ENCODE data around the gene NFS1. TPM values are rescaled to one million over a fixed set of nuclear protein-coding genes. Genes with fewer than 3 reads are reported as not detected.

The NFS1 gene
- total RNA-seq, 5 donors from 2014 or later (not counting 1 experiment from before 2014, with no cell fraction given): 17.7 to 33.5 (median 31.2) TPM

GRCh38 chr20:35734777-35735649 is 35.9 kb upstream of the NFS1 start:
- Mint-ChIP-seq H3K4me3 (peak overlapping the region; percentile 50 to 94 (median 53)), H3K36me3 (peaks cover 48% of the 10 kb centered on the region), H3K27ac (peak overlapping the region in 1 of 2 donors; percentile 66), H3K4me1 (peaks cover 80 to 86% (median 82%) of the 10 kb centered on the region in 3 donors), H3K9me3 (no peaks in the 10 kb centered on the region), H3K27me3 (no peaks in the 10 kb centered on the region)
- Histone ChIP-seq H3K9me3 (no peaks in the 10 kb centered on the region), H3K4me3 (ENCODE audit: control insufficient read depth in 1 of 2, extremely low read depth in 1 of 2, low read length in 1 of 2) (no peak overlapping the region), H3K27me3 (replicated peaks in 1 of 2; ENCODE audit: control insufficient read depth in 2 of 2, extremely low read depth in 1 of 2, insufficient read depth in 2 of 2, low read length in 1 of 2) (no peaks in the 10 kb centered on the region), H3K4me1 (ENCODE audit: control insufficient read depth in 1 of 2, extremely low read depth in 1 of 2, insufficient read depth in 2 of 2, low read length in 2 of 2) (peaks cover 45 to 55% of the 10 kb centered on the region in 2 experiments), H3K27ac (ENCODE audit: low read length) (peak overlapping the region; percentile 15), H3K36me3 (ENCODE audit: control insufficient read depth in 2 of 2, extremely low read depth in 1 of 2, insufficient read depth in 1 of 2, low read length in 1 of 2) (peaks cover 0 to 95% of the 10 kb centered on the region in 2 donors)
- ATAC-seq (replicated peaks in 1 of 4) (no peak), DNase-seq (no peak)
- ChIA-PET CTCF (interaction anchor here (0.6 to 1.1 kb wide), 7 partner anchors 12 to 1633 kb away, joined by 3 to 4 read pairs (median 3); no protein-coding TSS in a partner anchor), POLR2A (interaction anchor here (0.5 to 2.3 kb wide), 19 partner anchors 10 to 134 kb away, joined by 3 to 13 read pairs (median 4); partner anchors contain the start of gene PHF20 (in 1 of the 2))
- no CpG with 5 or more reads among the region's 4 CpGs for WGBS (ENCODE audit: insufficient coverage)

- Mint-ChIP-seq H3K9me3 (no peaks in the 10 kb centered on the region), H3K4me3 (peak overlapping the region; percentile 15 to 53 (median 45)), H3K4me1 (peaks cover 80 to 86% (median 82%) of the 10 kb centered on the region in 3 donors), H3K36me3 (peaks cover 46% of the 10 kb centered on the region), H3K27ac (peak overlapping the region in 1 of 2 donors; percentile 66), H3K27me3 (no peaks in the 10 kb centered on the region)
- ATAC-seq (replicated peaks in 1 of 4) (no peak), DNase-seq (no peak)
- H3K4me1 ChIP-seq (ENCODE audit: control insufficient read depth in 1 of 2, extremely low read depth in 1 of 2, insufficient read depth in 2 of 2, low read length in 2 of 2): peaks cover 44 to 50% of the 10 kb centered on the region in 2 experiments
- H3K27me3 ChIP-seq (replicated peaks in 1 of 2; ENCODE audit: control insufficient read depth in 2 of 2, extremely low read depth in 1 of 2, insufficient read depth in 2 of 2, low read length in 1 of 2): no peaks in the 10 kb centered on the region
- peaks cover 0 to 97% of the 10 kb centered on the region in 2 donors for H3K36me3 ChIP-seq (ENCODE audit: control insufficient read depth in 2 of 2, extremely low read depth in 1 of 2, insufficient read depth in 1 of 2, low read length in 1 of 2)
- H3K4me3 ChIP-seq (ENCODE audit: control insufficient read depth in 1 of 2, extremely low read depth in 1 of 2, low read length in 1 of 2): no peak overlapping the region
- H3K27ac ChIP-seq (ENCODE audit: low read length): peak overlapping the region; percentile 15
- ChIA-PET CTCF (interaction anchor here (0.6 to 1.1 kb wide), 2 partner anchors 24 to 85 kb away, joined by 3 read pairs; no protein-coding TSS in a partner anchor), POLR2A (interaction anchor here (0.5 to 2.3 kb wide), 11 partner anchors 8 to 133 kb away, joined by 3 to 11 read pairs (median 3); partner anchors contain the start of gene RBM39 (in 1 of the 2))
- H3K9me3 ChIP-seq: no peaks in the 10 kb centered on the region
Observed at GRCh38 chr20:35734374-35734773, 35.2 kb upstream of the NFS1 start.

- Mint-ChIP-seq H3K9me3 (no peaks in the 10 kb centered on the region), H3K4me1 (peaks cover 69 to 70% (median 69%) of the 10 kb centered on the region in 3 donors), H3K27me3 (no peaks in the 10 kb centered on the region), H3K36me3 (peaks cover 37% of the 10 kb centered on the region), H3K27ac (no peak overlapping the region), H3K4me3 (peak overlapping the region in 1 of 3 donors; percentile 45)
- no peak for DNase-seq
- Histone ChIP-seq H3K27me3 (replicated peaks in 1 of 2; ENCODE audit: control insufficient read depth in 2 of 2, extremely low read depth in 1 of 2, insufficient read depth in 2 of 2, low read length in 1 of 2) (no peaks in the 10 kb centered on the region), H3K36me3 (ENCODE audit: control insufficient read depth in 2 of 2, extremely low read depth in 1 of 2, insufficient read depth in 1 of 2, low read length in 1 of 2) (peaks cover 0 to 96% of the 10 kb centered on the region in 2 donors), H3K9me3 (no peaks in the 10 kb centered on the region), H3K4me3 (ENCODE audit: control insufficient read depth in 1 of 2, extremely low read depth in 1 of 2, low read length in 1 of 2) (no peak overlapping the region), H3K4me1 (ENCODE audit: control insufficient read depth in 1 of 2, extremely low read depth in 1 of 2, insufficient read depth in 2 of 2, low read length in 2 of 2) (peaks cover 29 to 37% of the 10 kb centered on the region in 2 experiments), H3K27ac (ENCODE audit: low read length) (no peak overlapping the region)
- CTCF ChIA-PET: interaction anchor here in 1 of 2 donors (0.5 kb wide), 1 partner anchor 277 kb away, joined by 7 read pairs; the partner anchor contains the start of gene CEP250
- POLR2A ChIA-PET: interaction anchor here (0.7 to 1.1 kb wide), 2 partner anchors 8 to 22 kb away, joined by 6 to 8 read pairs; no protein-coding TSS in a partner anchor
- ATAC-seq (replicated peaks in 1 of 4): no peak
- WGBS (ENCODE audit: insufficient coverage): 67% methylated on average over 1 of the region's 1 CpG
Observed at GRCh38 chr20:35732644-35732982, 33.5 kb upstream of the NFS1 start.

DNA sequence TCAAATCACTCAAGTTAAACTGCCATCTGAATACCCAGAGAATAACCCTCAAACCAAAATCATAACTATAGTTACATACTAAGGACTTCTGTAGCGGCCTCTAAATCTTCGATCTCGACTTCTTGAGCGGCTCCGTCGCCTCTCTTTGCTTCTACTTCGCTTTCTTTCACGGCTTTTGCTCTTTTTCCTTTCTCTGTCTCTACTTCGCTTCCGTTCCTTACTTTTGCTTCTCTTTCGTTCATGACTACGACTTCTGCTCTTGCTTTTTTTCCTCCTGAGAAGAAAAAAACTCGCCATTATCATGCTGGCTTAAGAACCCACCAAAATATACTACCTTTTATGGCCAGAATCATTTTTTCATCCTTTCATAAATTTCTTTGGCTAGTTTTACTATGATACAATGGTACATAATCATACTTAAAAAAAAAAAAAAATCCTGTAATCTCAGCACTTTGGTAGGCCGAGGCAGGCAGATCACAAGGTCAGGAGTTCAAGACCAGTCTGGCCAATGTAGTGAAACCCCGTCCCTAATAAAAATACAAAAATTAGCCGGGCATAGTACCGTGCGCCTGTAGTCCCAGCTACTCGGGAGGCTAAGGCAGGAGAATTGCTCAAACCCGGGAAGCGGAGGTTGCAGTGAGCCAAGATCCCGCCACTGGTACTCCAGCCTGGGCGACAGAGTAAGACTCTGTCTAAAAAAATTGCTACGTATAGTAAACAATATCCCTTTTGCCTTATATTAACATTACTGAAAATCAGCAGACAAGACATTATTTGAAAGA is 32.9 kb upstream of the NFS1 start:
- Mint-ChIP-seq H3K4me3 (peak overlapping the region; percentile 28 to 45 (median 37)), H3K9me3 (no peaks in the 10 kb centered on the region), H3K4me1 (peaks cover 65 to 70% (median 67%) of the 10 kb centered on the region in 3 donors), H3K27ac (peak overlapping the region in 1 of 2 donors; percentile 30), H3K27me3 (no peaks in the 10 kb centered on the region), H3K36me3 (peaks cover 37% of the 10 kb centered on the region)
- no peaks in the 10 kb centered on the region for H3K27me3 ChIP-seq (replicated peaks in 1 of 2; ENCODE audit: control insufficient read depth in 2 of 2, extremely low read depth in 1 of 2, insufficient read depth in 2 of 2, low read length in 1 of 2)
- H3K4me1 ChIP-seq (ENCODE audit: control insufficient read depth in 1 of 2, extremely low read depth in 1 of 2, insufficient read depth in 2 of 2, low read length in 2 of 2): peaks cover 24 to 37% of the 10 kb centered on the region in 2 experiments
- ChIA-PET CTCF (interaction anchor here in 1 of 2 donors (0.5 kb wide), 1 partner anchor 276 kb away, joined by 7 read pairs; the partner anchor contains the start of gene CEP250), POLR2A (interaction anchor here in 1 of 2 donors (1.1 to 4.3 kb wide), 5 partner anchors 7 to 21 kb away, joined by 8 to 29 read pairs (median 25); partner anchors contain the start of gene RBM39)
- WGBS (ENCODE audit: insufficient coverage): 96% methylated on average over 14 of the region's 24 CpGs
- no peak for DNase-seq
- H3K4me3 ChIP-seq (ENCODE audit: control insufficient read depth in 1 of 2, extremely low read depth in 1 of 2, low read length in 1 of 2): no peak overlapping the region
- no peak overlapping the region for H3K27ac ChIP-seq (ENCODE audit: low read length)
- H3K9me3 ChIP-seq: no peaks in the 10 kb centered on the region
- ATAC-seq (replicated peaks in 1 of 4): no peak
- H3K36me3 ChIP-seq (ENCODE audit: control insufficient read depth in 2 of 2, extremely low read depth in 1 of 2, insufficient read depth in 1 of 2, low read length in 1 of 2): peaks cover under 1 to 94% of the 10 kb centered on the region in 2 donors

GRCh38 chr20:35731469-35731788 is 32.3 kb upstream of the NFS1 start:
- Histone ChIP-seq H3K36me3 (ENCODE audit: control insufficient read depth in 2 of 2, extremely low read depth in 1 of 2, insufficient read depth in 1 of 2, low read length in 1 of 2) (peaks cover 6 to 96% of the 10 kb centered on the region in 2 donors), H3K9me3 (no peaks in the 10 kb centered on the region), H3K4me1 (ENCODE audit: control insufficient read depth in 1 of 2, extremely low read depth in 1 of 2, insufficient read depth in 2 of 2, low read length in 2 of 2) (peaks cover 17 to 35% of the 10 kb centered on the region in 2 experiments), H3K4me3 (ENCODE audit: control insufficient read depth in 1 of 2, extremely low read depth in 1 of 2, low read length in 1 of 2) (no peak overlapping the region), H3K27me3 (replicated peaks in 1 of 2; ENCODE audit: control insufficient read depth in 2 of 2, extremely low read depth in 1 of 2, insufficient read depth in 2 of 2, low read length in 1 of 2) (no peaks in the 10 kb centered on the region), H3K27ac (ENCODE audit: low read length) (no peak overlapping the region)
- peaks cover 64 to 69% (median 69%) of the 10 kb centered on the region in 3 donors for H3K4me1 Mint-ChIP-seq
- H3K27ac Mint-ChIP-seq: no peak overlapping the region
- H3K4me3 Mint-ChIP-seq: peak overlapping the region in 1 of 3 donors; percentile 45
- H3K27me3 Mint-ChIP-seq: no peaks in the 10 kb centered on the region
- CTCF ChIA-PET: interaction anchor here in 1 of 2 donors (0.9 to 2.7 kb wide), 2 partner anchors 8 to 11 kb away, joined by 4 to 13 read pairs; partner anchors contain the start of gene RBM39
- WGBS (ENCODE audit: insufficient coverage): 100% methylated on average over 1 of the region's 2 CpGs
- H3K36me3 Mint-ChIP-seq: peaks cover 42% of the 10 kb centered on the region
- ATAC-seq (replicated peaks in 1 of 4) (no peak), DNase-seq (no peak)
- POLR2A ChIA-PET: interaction anchor here (0.6 to 4.3 kb wide), 10 partner anchors 8 to 33 kb away, joined by 3 to 29 read pairs (median 7); partner anchors contain the start of gene RBM39 (in 1 of the 2)
- no peaks in the 10 kb centered on the region for H3K9me3 Mint-ChIP-seq
